ENCODE data around the gene FETUB.

DNA sequence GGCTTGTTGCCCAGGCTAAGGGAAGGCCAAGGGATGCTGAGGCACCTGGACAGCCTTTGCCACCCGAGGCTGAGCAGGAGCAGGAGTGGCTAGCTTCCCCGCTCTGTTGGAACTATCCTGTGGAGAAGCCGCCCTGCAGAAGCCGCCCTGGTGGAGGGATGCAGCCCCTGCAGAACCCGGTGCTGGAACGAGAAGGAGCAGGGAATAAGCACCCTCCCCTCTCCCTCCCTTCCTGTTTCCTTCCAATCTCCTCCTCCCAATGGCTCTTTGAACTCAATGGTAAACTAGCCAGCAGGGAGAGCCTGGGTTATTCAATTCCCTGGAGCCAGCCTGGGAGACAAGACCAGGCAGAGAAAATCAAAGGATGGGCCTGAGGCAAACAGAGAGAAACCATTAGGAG lies 13.8 kb downstream of the FETUB start:
- TF ChIP-seq EZH2 (IDR thresholded peaks at IDR 0.05; ENCODE audit: low read depth): no peak
- TF ChIP-seq CTCF (conservative IDR thresholded peaks at IDR 0.05): no peak

Measured in PC-9 (cell line).